SU-DHL-6 (cell line): Measurements from ENCODE around the gene ATP9B.

Source experiments
- H2AFZ ChIP-seq: fragments of 200-600 bp; sonication (generic); 2 replicates; pipeline ENCODE4 v1.6.1; 2014; ENCODE audit warnings: low read depth, mild to moderate bottlenecking, moderate library complexity, mixed read lengths, antibody characterized with exemption, low read length; ENCODE audit not compliant: severe bottlenecking
- H3F3A ChIP-seq: fragments of 200-600 bp; shearing (Covaris generic); 2 replicates; pipeline ENCODE4 v1.6.0; 2016; ENCODE audit warnings: antibody characterized with exemption, mild to moderate bottlenecking; ENCODE audit not compliant: insufficient read depth
- H3K27ac ChIP-seq: fragments of 200-600 bp; sonication (generic); 2 replicates; pipeline ENCODE4 v1.5.1; 2016; ENCODE audit warnings: low read depth, mild to moderate bottlenecking, low read length, moderate library complexity, mixed read lengths
- H3K27me3 ChIP-seq: fragments of 200-600 bp; sonication (generic), shearing (Covaris generic); 2 replicates; pipeline ENCODE4 v1.6.0; 2014; ENCODE audit warnings: mild to moderate bottlenecking, low read length
- H3K36me3 ChIP-seq: fragments of 200-600 bp; sonication (generic); 2 replicates; pipeline ENCODE4 v1.6.1; 2014; ENCODE audit warnings: mild to moderate bottlenecking, low read length, mixed read lengths
- H3K4me2 ChIP-seq: fragments of 300-600, 200-600 bp; shearing (Covaris generic), sonication (generic); 2 replicates; pipeline ENCODE4 v1.6.0; 2014; ENCODE audit warnings: low read length, low read depth, mild to moderate bottlenecking; ENCODE audit not compliant: poor library complexity, severe bottlenecking
- H3K4me3 ChIP-seq: fragments of 200-600 bp; sonication (generic); 2 replicates; pipeline ENCODE4 v1.5.1; 2014; ENCODE audit warnings: antibody characterized with exemption, low read length, mild to moderate bottlenecking, mixed read lengths; ENCODE audit not compliant: insufficient read depth, poor library complexity, severe bottlenecking
- H3K79me2 ChIP-seq: fragments of 200-600 bp; sonication (generic); 2 replicates; pipeline ENCODE4 v1.6.1; 2014; ENCODE audit warnings: mild to moderate bottlenecking, low read length, moderate library complexity; ENCODE audit not compliant: insufficient read depth
- H3K9ac ChIP-seq: fragments of 200-600 bp; sonication (generic); 2 replicates; pipeline ENCODE4 v1.7.0; 2014; ENCODE audit warnings: mild to moderate bottlenecking, low read length
- H3K9me2 ChIP-seq: fragments of 200-600 bp; sonication (generic); replicated peaks from 2 replicates; pipeline ENCODE4 v1.6.1; 2014; ENCODE audit warnings: low read length; ENCODE audit not compliant: insufficient read depth
- H3K9me3 ChIP-seq: fragments of 200-600 bp; sonication (generic); 2 replicates; pipeline ENCODE4 v1.6.1; 2014; ENCODE audit warnings: low read length, mixed read lengths; ENCODE audit not compliant: insufficient read depth
- H4K20me1 ChIP-seq: fragments of 200-600 bp; sonication (generic); 2 replicates; pipeline ENCODE4 v1.6.1; 2014; ENCODE audit warnings: low read depth, mild to moderate bottlenecking, antibody characterized with exemption, low read length, moderate library complexity, mixed read lengths
- EZH2phosphoT487 ChIP-seq: fragments of 200-600 bp; sonication (generic), shearing (Covaris generic); conservative IDR thresholded peaks from 2 replicates; pipeline ENCODE4 v1.6.1; 2018; ENCODE audit warnings: mild to moderate bottlenecking, antibody characterized with exemption, low read length, moderate library complexity, mixed read lengths
- TF ChIP-seq, protein P1 (sequence below): fragments of 200-600 bp; sonication (generic); IDR thresholded peaks from one replicate; pipeline ENCODE4 v1.5.1; 2017; ENCODE audit warnings: antibody characterized with exemption, mild to moderate bottlenecking, low read length, moderate library complexity; ENCODE audit not compliant: insufficient read depth, poor library complexity, severe bottlenecking

Gene ATP9B

DNA sequence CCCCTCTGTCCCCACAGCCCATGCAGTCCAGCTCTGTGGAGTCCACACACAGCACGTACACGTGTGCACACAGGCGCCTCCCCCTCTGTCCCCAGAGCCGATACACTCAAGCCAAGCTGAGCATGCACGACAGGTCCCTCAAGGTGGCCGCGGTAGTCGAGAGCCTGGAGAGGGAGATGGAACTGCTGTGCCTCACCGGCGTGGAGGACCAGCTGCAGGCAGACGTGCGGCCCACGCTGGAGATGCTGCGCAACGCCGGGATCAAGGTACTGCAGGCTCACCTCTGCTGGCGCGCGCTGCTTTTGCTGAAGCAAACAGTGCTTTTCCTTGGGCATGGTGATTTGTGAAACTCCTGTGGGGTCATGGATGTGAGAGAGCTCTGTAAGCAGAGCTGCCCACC, 268.0 kb downstream of the ATP9B start:
- Histone ChIP-seq H3K4me3 (no peak overlapping the region), H3K9me3 (no peaks in the 10 kb centered on the region), H3K9me2 (no peaks in the 10 kb centered on the region), H3K79me2 (no peaks in the 10 kb centered on the region), H3K9ac (no peak overlapping the region), H3F3A (no peaks in the 10 kb centered on the region), H3K36me3 (no peaks in the 10 kb centered on the region), H3K27ac (no peak overlapping the region), H2AFZ (no peak overlapping the region), H3K27me3 (no peaks in the 10 kb centered on the region), H3K4me2 (no peak overlapping the region), H4K20me1 (no peaks in the 10 kb centered on the region)
- no peak for TF ChIP-seq EZH2phosphoT487
- TF ChIP-seq, protein P1, sequence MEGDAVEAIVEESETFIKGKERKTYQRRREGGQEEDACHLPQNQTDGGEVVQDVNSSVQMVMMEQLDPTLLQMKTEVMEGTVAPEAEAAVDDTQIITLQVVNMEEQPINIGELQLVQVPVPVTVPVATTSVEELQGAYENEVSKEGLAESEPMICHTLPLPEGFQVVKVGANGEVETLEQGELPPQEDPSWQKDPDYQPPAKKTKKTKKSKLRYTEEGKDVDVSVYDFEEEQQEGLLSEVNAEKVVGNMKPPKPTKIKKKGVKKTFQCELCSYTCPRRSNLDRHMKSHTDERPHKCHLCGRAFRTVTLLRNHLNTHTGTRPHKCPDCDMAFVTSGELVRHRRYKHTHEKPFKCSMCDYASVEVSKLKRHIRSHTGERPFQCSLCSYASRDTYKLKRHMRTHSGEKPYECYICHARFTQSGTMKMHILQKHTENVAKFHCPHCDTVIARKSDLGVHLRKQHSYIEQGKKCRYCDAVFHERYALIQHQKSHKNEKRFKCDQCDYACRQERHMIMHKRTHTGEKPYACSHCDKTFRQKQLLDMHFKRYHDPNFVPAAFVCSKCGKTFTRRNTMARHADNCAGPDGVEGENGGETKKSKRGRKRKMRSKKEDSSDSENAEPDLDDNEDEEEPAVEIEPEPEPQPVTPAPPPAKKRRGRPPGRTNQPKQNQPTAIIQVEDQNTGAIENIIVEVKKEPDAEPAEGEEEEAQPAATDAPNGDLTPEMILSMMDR, result no peak

DNA sequence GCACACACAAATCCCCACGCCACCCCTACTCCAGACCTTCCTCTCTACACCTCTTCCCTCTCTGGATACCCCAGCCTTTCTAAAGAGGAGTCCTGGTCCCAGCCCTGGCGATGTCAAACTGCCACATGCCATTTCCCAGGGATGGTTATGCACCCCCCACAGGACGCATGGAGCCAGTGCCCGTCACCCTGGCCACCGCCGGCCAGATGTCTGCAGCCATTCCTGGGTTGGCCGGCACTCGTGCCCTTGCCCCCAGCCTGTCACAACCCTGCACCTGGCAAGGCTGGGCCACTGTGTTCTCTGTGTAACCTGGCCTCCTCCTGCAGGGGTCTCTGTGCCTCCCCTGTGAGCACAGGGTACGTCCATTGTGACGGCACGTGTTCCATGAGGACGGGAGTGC, 268.4 kb downstream of the ATP9B start:
- Histone ChIP-seq H3K27ac (no peak overlapping the region), H3K79me2 (no peaks in the 10 kb centered on the region), H3K4me3 (no peak overlapping the region), H3K36me3 (no peaks in the 10 kb centered on the region), H4K20me1 (no peaks in the 10 kb centered on the region), H3K27me3 (no peaks in the 10 kb centered on the region), H3K4me2 (no peak overlapping the region), H2AFZ (no peak overlapping the region), H3K9me2 (no peaks in the 10 kb centered on the region), H3F3A (no peaks in the 10 kb centered on the region), H3K9ac (no peak overlapping the region), H3K9me3 (no peaks in the 10 kb centered on the region)
- TF ChIP-seq, protein P1, result no peak
- TF ChIP-seq EZH2phosphoT487, result no peak

DNA sequence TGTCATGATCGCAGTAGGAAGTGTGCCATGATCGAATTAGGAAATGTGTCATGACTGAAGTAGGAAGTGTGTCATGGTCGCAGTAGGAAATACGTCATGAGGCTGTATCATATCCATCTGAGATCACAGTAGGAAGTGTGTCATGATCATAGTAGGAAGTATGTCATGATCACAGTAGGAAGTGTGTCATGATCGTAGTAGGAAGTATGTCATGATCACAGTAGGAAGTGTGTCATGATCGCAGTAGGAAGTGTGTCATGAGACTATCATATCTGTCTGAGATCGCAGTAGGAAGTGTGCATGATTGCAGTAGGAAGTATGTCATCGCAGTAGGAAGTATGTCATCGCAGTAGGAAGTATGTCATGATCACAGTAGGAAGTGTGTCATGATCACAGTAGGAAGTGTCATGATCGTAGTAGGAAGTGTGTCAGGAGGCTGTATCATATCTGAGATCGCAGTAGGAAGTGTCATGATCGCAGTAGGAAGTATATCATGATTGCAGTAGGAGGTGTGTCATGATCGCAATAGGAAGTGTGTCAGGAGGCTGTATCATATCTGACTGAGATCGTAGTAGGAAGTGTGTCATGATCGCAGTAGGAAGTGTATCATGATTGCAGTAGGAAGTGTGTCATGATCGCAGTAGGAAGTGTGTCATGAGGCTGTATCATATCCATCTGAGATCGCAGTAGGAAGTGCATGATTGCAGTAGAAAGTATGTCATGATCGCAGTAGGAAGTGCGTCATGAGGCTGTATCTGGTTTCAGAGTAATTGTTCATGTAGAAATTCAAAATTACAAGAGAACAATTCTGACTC, 270.1 kb downstream of the ATP9B start:
- Histone ChIP-seq H3K9me3 (no peaks in the 10 kb centered on the region), H3K27me3 (no peaks in the 10 kb centered on the region), H3F3A (no peaks in the 10 kb centered on the region), H3K27ac (no peak overlapping the region), H3K9me2 (no peaks in the 10 kb centered on the region), H3K9ac (no peak overlapping the region), H2AFZ (no peak overlapping the region), H3K4me3 (no peak overlapping the region), H3K36me3 (no peaks in the 10 kb centered on the region; the same call in 1 of the 2 replicates), H3K4me2 (no peak overlapping the region), H3K79me2 (no peaks in the 10 kb centered on the region), H4K20me1 (no peaks in the 10 kb centered on the region)
- TF ChIP-seq EZH2phosphoT487, result no peak
- TF ChIP-seq, protein P1, result no peak
